ENCODE measurements around the gene BEST4.
"Not testable (repeated sequence)": the region's sequence is repeated elsewhere in the genome, so short reads cannot be mapped to it uniquely, and the experiment has no call there.

The BEST4 gene

GRCh38 chr1:44788120-44788860 is at the start of gene BEST4:
Gene BEST4, minus strand, starts transcription at chr1:44788170. Its CDS starts 465 bp downstream, at chr1:44787705.
- DNase-seq = no peak

GRCh38 chr1:44835738-44836675 is 48.0 kb upstream of the BEST4 start:
- peak in 1 of 2 experiments; percentile 27 for DNase-seq

GRCh38 chr1:44834328-44834727 is 46.4 kb upstream of the BEST4 start:
- no peak for DNase-seq

GRCh38 chr1:44832056-44832705 is 44.2 kb upstream of the BEST4 start:
- no peak for DNase-seq

- DNase-seq = no peak
These were observed 43.5 kb upstream of the BEST4 start for GRCh38 chr1:44831516-44831915.

GRCh38 chr1:44830900-44831304 is 42.9 kb upstream of the BEST4 start:
- no peak for DNase-seq

- no peak for DNase-seq
These were observed 41.8 kb upstream of the BEST4 start for GRCh38 chr1:44829506-44830384.

GRCh38 chr1:44828841-44829440 is 41.0 kb upstream of the BEST4 start:
- no peak for DNase-seq

GRCh38 chr1:44828003-44828651 is 40.2 kb upstream of the BEST4 start:
- no peak for DNase-seq

GRCh38 chr1:44827197-44828002 is 39.4 kb upstream of the BEST4 start:
- no peak for DNase-seq

- DNase-seq = no peak
These were observed 38.6 kb upstream of the BEST4 start for GRCh38 chr1:44826375-44827196.

- not testable (repeated sequence) for DNase-seq
These were observed 36.4 kb upstream of the BEST4 start for GRCh38 chr1:44824392-44824791.

- DNase-seq = no peak
These were observed 35.0 kb upstream of the BEST4 start for GRCh38 chr1:44822981-44823451.

- DNase-seq = no peak
These were observed 34.2 kb upstream of the BEST4 start for GRCh38 chr1:44822131-44822701.

- no peak for DNase-seq
These were observed 33.3 kb upstream of the BEST4 start for GRCh38 chr1:44821240-44821715.

GRCh38 chr1:44820328-44821239 is 32.6 kb upstream of the BEST4 start:
- DNase-seq = no peak

- peak; percentile 64 to 90 for DNase-seq
These were observed 31.8 kb upstream of the BEST4 start for GRCh38 chr1:44819608-44820327.

Data from NCI-H1930 (cell line).